DND-41 (cell line): ENCODE results near the gene CFB.

Experiments used
- EZH2 ChIP-seq: IDR thresholded peaks from 3 replicates; pipeline ENCODE4 v1.6.1; 2012; ENCODE audit warnings: borderline replicate concordance, low read depth, mild to moderate bottlenecking, moderate library complexity, low read length, inconsistent platforms; ENCODE audit not compliant: severe bottlenecking
- TF ChIP-seq, protein P1 (sequence below): IDR thresholded peaks from 2 replicates; pipeline ENCODE4 v1.5.1; 2012; ENCODE audit warnings: borderline replicate concordance, low read length, moderate library complexity, mild to moderate bottlenecking; ENCODE audit not compliant: poor library complexity, severe bottlenecking; ENCODE audit errors: extremely low read depth

GRCh38 chr6:31947864-31948263 is 2.0 kb downstream of the CFB start:
- TF ChIP-seq, protein P1, sequence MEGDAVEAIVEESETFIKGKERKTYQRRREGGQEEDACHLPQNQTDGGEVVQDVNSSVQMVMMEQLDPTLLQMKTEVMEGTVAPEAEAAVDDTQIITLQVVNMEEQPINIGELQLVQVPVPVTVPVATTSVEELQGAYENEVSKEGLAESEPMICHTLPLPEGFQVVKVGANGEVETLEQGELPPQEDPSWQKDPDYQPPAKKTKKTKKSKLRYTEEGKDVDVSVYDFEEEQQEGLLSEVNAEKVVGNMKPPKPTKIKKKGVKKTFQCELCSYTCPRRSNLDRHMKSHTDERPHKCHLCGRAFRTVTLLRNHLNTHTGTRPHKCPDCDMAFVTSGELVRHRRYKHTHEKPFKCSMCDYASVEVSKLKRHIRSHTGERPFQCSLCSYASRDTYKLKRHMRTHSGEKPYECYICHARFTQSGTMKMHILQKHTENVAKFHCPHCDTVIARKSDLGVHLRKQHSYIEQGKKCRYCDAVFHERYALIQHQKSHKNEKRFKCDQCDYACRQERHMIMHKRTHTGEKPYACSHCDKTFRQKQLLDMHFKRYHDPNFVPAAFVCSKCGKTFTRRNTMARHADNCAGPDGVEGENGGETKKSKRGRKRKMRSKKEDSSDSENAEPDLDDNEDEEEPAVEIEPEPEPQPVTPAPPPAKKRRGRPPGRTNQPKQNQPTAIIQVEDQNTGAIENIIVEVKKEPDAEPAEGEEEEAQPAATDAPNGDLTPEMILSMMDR = no peak
- no peak for TF ChIP-seq EZH2
